Central memory CD4-positive, alpha-beta T cell (primary cell): Measurements from ENCODE around the gene RARRES1.
"Not testable (repeated sequence)": the region's sequence is repeated elsewhere in the genome, so short reads cannot be mapped to it uniquely, and the experiment has no call there.

Experiments
- DNase-seq: peaks from one replicate; pipeline ENCODE4 v3.0.0; 2022

Gene RARRES1

GRCh38 chr3:158731486-158731885, 771 bp downstream of the RARRES1 start:
- DNase-seq, result no peak

- DNase-seq, result no peak
These were observed 3.4 kb downstream of the RARRES1 start for GRCh38 chr3:158728851-158729250.

GRCh38 chr3:158728061-158728377, 4.2 kb downstream of the RARRES1 start:
- DNase-seq, result no peak

- DNase-seq, result peak; percentile 57
These were observed 4.8 kb downstream of the RARRES1 start for GRCh38 chr3:158727206-158728060.

- no peak for DNase-seq
These were observed 6.8 kb downstream of the RARRES1 start for GRCh38 chr3:158725348-158726011.

GRCh38 chr3:158723991-158724390, 8.3 kb downstream of the RARRES1 start:
- DNase-seq, result no peak

GRCh38 chr3:158722108-158722507, 10.1 kb downstream of the RARRES1 start:
- no peak for DNase-seq

- no peak for DNase-seq
These were observed 13.6 kb downstream of the RARRES1 start for GRCh38 chr3:158718490-158719170.

GRCh38 chr3:158717576-158717975, 14.7 kb downstream of the RARRES1 start:
- no peak for DNase-seq

GRCh38 chr3:158713094-158713499, 19.2 kb downstream of the RARRES1 start:
- no peak for DNase-seq

GRCh38 chr3:158712443-158712842, 19.8 kb downstream of the RARRES1 start:
- no peak for DNase-seq

- DNase-seq, result no peak
These were observed 20.4 kb downstream of the RARRES1 start for GRCh38 chr3:158711886-158712285.

GRCh38 chr3:158710601-158711000, 21.7 kb downstream of the RARRES1 start:
- DNase-seq, result no peak

- DNase-seq, result no peak
These were observed 22.6 kb downstream of the RARRES1 start for GRCh38 chr3:158709666-158710083.

- DNase-seq, result no peak
These were observed 28.7 kb downstream of the RARRES1 start for GRCh38 chr3:158703566-158703965.

GRCh38 chr3:158702815-158703481, 29.3 kb downstream of the RARRES1 start:
- DNase-seq, result no peak

- DNase-seq, result no peak
These were observed 30.7 kb downstream of the RARRES1 start for GRCh38 chr3:158701420-158702065.

- DNase-seq, result no peak
These were observed 31.7 kb downstream of the RARRES1 start for GRCh38 chr3:158700559-158700958.

GRCh38 chr3:158696618-158697017, 35.6 kb downstream of the RARRES1 start:
- no peak for DNase-seq

GRCh38 chr3:158693866-158694456, 38.3 kb downstream of the RARRES1 start:
- not testable (repeated sequence) for DNase-seq

GRCh38 chr3:158685159-158685558, 47.1 kb downstream of the RARRES1 start:
- no peak for DNase-seq
